Frontal cortex (tissue), 4 donors: Measurements from ENCODE around the gene G2E3. TPM values are rescaled to one million over a fixed set of nuclear protein-coding genes. Genes with fewer than 3 reads are reported as not detected.
"Not testable (repeated sequence)": the region's sequence is repeated elsewhere in the genome, so short reads cannot be mapped to it uniquely, and the experiment has no call there.

ENCODE experiments used
- DNase-seq, 2 donors: peaks; one replicate each; pipeline ENCODE4 v3.0.0; 2012; ENCODE audit warnings: low spot score in 2 of 2
- FAIRE-seq: peaks from 2 replicates; lab custom pipeline; 2012; peaks lifted over from hg19 to GRCh38; lab: Jason Lieb, UNC
- total RNA-seq: library from RNA; depleted of rRNA; stranded (reverse); fragments of >200 nt; gene quantifications from one replicate; pipeline ENCODE4 v1.2.3, GENCODE V29; 2014
- donor health status: control.
- donor health status: control.
- donor health status: control.

Gene G2E3
- total RNA-seq, 1 donor from 2014 or later: 42.8 TPM

GRCh38 chr14:30558362-30558674, 640 bp upstream of the G2E3 start:
- FAIRE-seq (no peak), DNase-seq (no peak)

GRCh38 chr14:30559638-30560091, 707 bp downstream of the G2E3 start:
- DNase-seq: no peak
- FAIRE-seq: no peak

GRCh38 chr14:30560581-30560980, 1.6 kb downstream of the G2E3 start:
- no peak for FAIRE-seq
- no peak for DNase-seq

GRCh38 chr14:30564235-30564867, 5.4 kb downstream of the G2E3 start:
- DNase-seq (no peak), FAIRE-seq (no peak)

- no peak for FAIRE-seq
Measured at GRCh38 chr14:30564868-30565248, 5.9 kb downstream of the G2E3 start.

GRCh38 chr14:30569216-30569902, 10.4 kb downstream of the G2E3 start:
- DNase-seq (no peak), FAIRE-seq (no peak)

More at GRCh38 chr14:30564868-30565248, 5.9 kb downstream of the G2E3 start:
- DNase-seq: no peak

GRCh38 chr14:30569903-30570226, 10.9 kb downstream of the G2E3 start:
- no peak for FAIRE-seq
- no peak for DNase-seq

GRCh38 chr14:30572237-30572636, 13.3 kb downstream of the G2E3 start:
- DNase-seq (no peak), FAIRE-seq (no peak)

- DNase-seq: no peak
- no peak for FAIRE-seq
Measured at GRCh38 chr14:30572771-30573170, 13.8 kb downstream of the G2E3 start.

GRCh38 chr14:30573226-30573814, 14.4 kb downstream of the G2E3 start:
- FAIRE-seq (no peak), DNase-seq (no peak)

GRCh38 chr14:30573966-30574365, 15.0 kb downstream of the G2E3 start:
- FAIRE-seq: no peak
- DNase-seq: no peak

GRCh38 chr14:30574777-30575176, 15.8 kb downstream of the G2E3 start:
- FAIRE-seq, DNase-seq: not testable (repeated sequence)

- not testable (repeated sequence) for FAIRE-seq, DNase-seq
Measured at GRCh38 chr14:30576333-30576732, 17.4 kb downstream of the G2E3 start.

GRCh38 chr14:30580616-30581282, 21.8 kb downstream of the G2E3 start:
- no peak for FAIRE-seq
- no peak for DNase-seq

GRCh38 chr14:30581283-30581625, 22.3 kb downstream of the G2E3 start:
- no peak for DNase-seq
- FAIRE-seq: no peak

GRCh38 chr14:30582376-30582775, 23.4 kb downstream of the G2E3 start:
- DNase-seq (no peak), FAIRE-seq (no peak)

GRCh38 chr14:30584058-30584630, 25.2 kb downstream of the G2E3 start:
- DNase-seq: no peak
- FAIRE-seq: no peak

GRCh38 chr14:30585204-30585603, 26.2 kb downstream of the G2E3 start:
- DNase-seq (no peak), FAIRE-seq (no peak)

GRCh38 chr14:30587141-30587540, 28.2 kb downstream of the G2E3 start:
- no peak for DNase-seq
- no peak for FAIRE-seq

GRCh38 chr14:30588873-30589272, 29.9 kb downstream of the G2E3 start:
- DNase-seq: no peak
- FAIRE-seq: no peak

- no peak for DNase-seq
- no peak for FAIRE-seq
Measured at GRCh38 chr14:30596935-30597334, 38.0 kb downstream of the G2E3 start.
